Measurements from ENCODE around the gene BCDIN3D. TPM values are rescaled to one million over a fixed set of nuclear protein-coding genes. Genes with fewer than 3 reads are reported as not detected.

The BCDIN3D gene
- total and polyA plus RNA-seq, 5 donors from 2014 or later: 4.6 to 9.8 (median 8.6) TPM

DNA sequence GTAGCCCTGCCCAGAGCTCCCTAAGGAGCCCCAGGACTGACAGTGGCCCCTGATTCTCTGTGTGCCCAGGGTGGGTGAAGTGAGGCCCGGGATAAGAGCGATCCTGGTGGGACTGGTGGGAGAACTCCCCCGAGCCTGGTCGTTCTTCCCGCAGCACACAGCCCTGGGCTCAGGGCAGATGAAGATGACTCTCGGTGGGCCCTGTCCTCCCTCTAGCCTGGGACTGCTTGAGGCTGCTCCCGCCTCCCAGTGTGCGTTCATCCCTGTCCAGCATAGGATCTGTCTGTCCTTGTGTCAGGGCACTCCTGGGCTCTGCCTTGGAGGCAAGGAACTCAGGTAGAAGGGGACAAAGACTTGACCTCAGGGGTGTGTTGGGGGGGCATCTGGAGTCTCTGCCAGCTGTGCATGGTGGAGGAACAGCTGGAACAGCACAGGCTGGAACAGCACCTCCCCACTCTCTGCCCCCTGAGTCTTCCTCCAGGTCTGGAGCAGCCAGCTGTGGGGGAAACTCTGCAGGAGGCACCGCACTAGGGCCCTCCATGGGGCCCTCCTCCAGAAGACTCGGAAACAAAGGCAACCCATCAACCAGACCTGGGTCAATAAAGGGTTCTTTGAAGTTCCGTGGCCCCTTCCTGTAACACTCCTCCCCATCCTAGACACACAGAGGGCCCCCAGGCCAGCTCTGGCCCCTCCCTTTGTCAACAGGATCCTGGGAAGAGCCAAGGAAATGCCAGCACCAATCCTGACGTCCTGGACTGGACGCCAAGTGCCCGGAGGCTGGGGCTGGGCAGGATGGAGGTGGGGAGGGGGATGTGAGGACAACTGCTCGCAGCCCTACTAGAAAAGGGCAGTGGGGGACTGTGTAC, 44.9 kb upstream of the BCDIN3D start:
- Mint-ChIP-seq H3K36me3 (no peaks in the 10 kb centered on the region), H3K4me1 (no peaks in the 10 kb centered on the region), H3K27me3 (peaks cover 4% of the 10 kb centered on the region), H3K4me3 (no peak overlapping the region), H3K27ac (no peak overlapping the region), H3K9me3 (no peaks in the 10 kb centered on the region)
- Histone ChIP-seq H3K4me1 (ENCODE audit: control insufficient read depth, insufficient read depth, low read length, poor library complexity, severe bottlenecking) (no peaks in the 10 kb centered on the region), H3K36me3 (ENCODE audit: control insufficient read depth, insufficient read depth, low read length) (no peaks in the 10 kb centered on the region), H3K27me3 (ENCODE audit: control insufficient read depth, insufficient read depth, low read length) (no peaks in the 10 kb centered on the region), H3K27ac (ENCODE audit: insufficient read depth, low read length, poor library complexity, severe bottlenecking) (no peak overlapping the region), H3K4me3 (ENCODE audit: low read depth, low read length) (no peak overlapping the region), H3K9me3 (ENCODE audit: control insufficient read depth in 2 of 2, low read length in 2 of 2) (no peaks in the 10 kb centered on the region)
- no peak for ATAC-seq (ENCODE audit: low read depth in 2 of 2)
- no peak for DNase-seq

DNA sequence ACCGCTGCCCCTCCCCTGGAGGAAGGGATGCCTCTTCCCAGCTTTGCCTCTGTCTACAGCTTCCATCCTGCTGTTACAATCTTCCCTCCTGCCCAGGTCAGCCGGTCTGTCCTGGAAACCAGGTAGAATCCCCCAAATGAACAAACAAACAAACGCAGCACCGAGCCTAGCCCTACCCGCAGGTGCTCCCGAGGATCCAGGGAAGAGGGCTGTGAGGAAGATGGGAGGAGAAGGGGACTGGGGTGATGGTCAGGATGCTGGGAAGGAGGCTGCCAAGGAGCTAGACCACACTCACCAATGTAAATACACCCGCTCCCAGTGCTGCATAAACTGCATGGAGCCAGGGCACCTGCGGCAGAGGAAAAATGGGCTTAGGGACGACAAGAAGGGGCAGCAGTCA, 44.2 kb upstream of the BCDIN3D start:
- Mint-ChIP-seq H3K4me3 (no peak overlapping the region), H3K27ac (no peak overlapping the region), H3K4me1 (no peaks in the 10 kb centered on the region), H3K27me3 (peaks cover 4% of the 10 kb centered on the region), H3K9me3 (no peaks in the 10 kb centered on the region), H3K36me3 (no peaks in the 10 kb centered on the region)
- H3K27ac ChIP-seq (ENCODE audit: insufficient read depth, low read length, poor library complexity, severe bottlenecking): no peak overlapping the region
- no peak for ATAC-seq (ENCODE audit: low read depth in 2 of 2)
- no peaks in the 10 kb centered on the region for H3K36me3 ChIP-seq (ENCODE audit: control insufficient read depth, insufficient read depth, low read length)
- DNase-seq: no peak
- no peak overlapping the region for H3K4me3 ChIP-seq (ENCODE audit: low read depth, low read length)
- H3K4me1 ChIP-seq (ENCODE audit: control insufficient read depth, insufficient read depth, low read length, poor library complexity, severe bottlenecking): no peaks in the 10 kb centered on the region
- H3K27me3 ChIP-seq (ENCODE audit: control insufficient read depth, insufficient read depth, low read length): no peaks in the 10 kb centered on the region
- H3K9me3 ChIP-seq (ENCODE audit: control insufficient read depth in 2 of 2, low read length in 2 of 2): no peaks in the 10 kb centered on the region

DNA sequence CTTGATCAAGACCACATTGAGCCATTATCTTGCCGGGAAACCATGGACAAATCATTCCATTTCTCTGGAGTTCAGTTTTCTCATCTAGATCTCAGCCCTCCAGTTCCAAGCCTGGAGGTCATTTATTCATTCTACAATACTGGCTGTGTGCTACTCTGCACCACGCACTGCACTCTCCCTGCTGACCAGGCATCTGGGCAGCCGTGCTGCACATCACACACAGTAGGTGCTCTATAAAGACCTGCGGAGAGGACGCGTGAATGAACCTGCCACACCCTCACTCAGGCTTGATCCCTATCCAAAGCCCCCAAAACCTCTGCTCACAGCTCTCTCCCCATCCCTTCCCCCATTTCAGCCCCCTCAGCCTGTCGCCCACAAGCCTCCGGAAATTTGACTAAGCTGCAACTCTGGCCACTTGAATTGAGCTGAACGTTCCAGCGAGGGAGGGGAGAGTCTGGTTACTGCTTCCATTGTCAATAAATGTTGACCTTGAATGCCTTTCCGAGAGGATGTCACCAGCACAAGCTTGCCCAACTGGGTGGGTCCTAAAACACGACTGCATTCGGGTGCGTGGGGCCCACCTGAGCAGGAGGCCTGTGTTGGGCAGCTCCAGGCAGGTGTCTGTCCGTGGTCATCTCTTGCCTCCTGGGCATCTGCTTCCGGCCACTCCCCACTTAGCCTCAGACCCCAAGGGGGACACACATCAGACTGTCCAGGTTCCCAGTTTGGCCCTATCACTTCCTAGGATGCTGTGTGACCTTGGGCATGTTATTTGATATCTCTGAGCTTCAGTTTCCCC, 43.0 kb upstream of the BCDIN3D start:
- Histone ChIP-seq H3K27ac (ENCODE audit: insufficient read depth, low read length, poor library complexity, severe bottlenecking) (no peak overlapping the region), H3K9me3 (ENCODE audit: control insufficient read depth in 2 of 2, low read length in 2 of 2) (no peaks in the 10 kb centered on the region), H3K4me3 (ENCODE audit: low read depth, low read length) (no peak overlapping the region), H3K36me3 (ENCODE audit: control insufficient read depth, insufficient read depth, low read length) (no peaks in the 10 kb centered on the region), H3K27me3 (ENCODE audit: control insufficient read depth, insufficient read depth, low read length) (no peaks in the 10 kb centered on the region), H3K4me1 (ENCODE audit: control insufficient read depth, insufficient read depth, low read length, poor library complexity, severe bottlenecking) (no peaks in the 10 kb centered on the region)
- Mint-ChIP-seq H3K4me3 (no peak overlapping the region), H3K27ac (no peak overlapping the region), H3K9me3 (no peaks in the 10 kb centered on the region), H3K36me3 (no peaks in the 10 kb centered on the region), H3K27me3 (peaks cover 4% of the 10 kb centered on the region), H3K4me1 (no peaks in the 10 kb centered on the region)
- DNase-seq: no peak
- no peak for ATAC-seq (ENCODE audit: low read depth in 2 of 2)

DNA sequence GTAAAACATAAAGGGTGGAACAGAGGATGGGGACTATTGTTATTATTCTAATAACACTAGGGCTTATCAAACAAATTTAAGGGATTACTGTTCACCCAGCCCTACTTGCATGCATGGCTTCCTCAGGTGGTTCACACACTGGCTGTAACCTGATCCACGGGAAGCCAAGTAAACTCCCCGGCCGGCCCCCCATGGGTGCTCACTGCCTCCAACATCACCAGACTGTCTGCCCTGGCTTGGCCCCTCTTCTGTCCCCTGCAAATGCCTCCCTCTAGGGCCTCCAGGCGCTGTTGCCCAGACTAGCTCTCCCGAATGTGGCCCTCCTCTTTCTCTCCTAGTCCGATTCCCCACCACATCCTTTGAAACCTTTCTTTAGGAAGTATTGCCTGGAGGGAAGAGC, 42.2 kb upstream of the BCDIN3D start:
- Histone ChIP-seq H3K4me1 (ENCODE audit: control insufficient read depth, insufficient read depth, low read length, poor library complexity, severe bottlenecking) (no peaks in the 10 kb centered on the region), H3K27ac (ENCODE audit: insufficient read depth, low read length, poor library complexity, severe bottlenecking) (no peak overlapping the region), H3K27me3 (ENCODE audit: control insufficient read depth, insufficient read depth, low read length) (no peaks in the 10 kb centered on the region), H3K9me3 (ENCODE audit: control insufficient read depth in 2 of 2, low read length in 2 of 2) (no peaks in the 10 kb centered on the region), H3K36me3 (ENCODE audit: control insufficient read depth, insufficient read depth, low read length) (no peaks in the 10 kb centered on the region), H3K4me3 (ENCODE audit: low read depth, low read length) (no peak overlapping the region)
- Mint-ChIP-seq H3K36me3 (no peaks in the 10 kb centered on the region), H3K27me3 (peaks cover 4% of the 10 kb centered on the region), H3K4me3 (no peak overlapping the region), H3K9me3 (no peaks in the 10 kb centered on the region), H3K4me1 (no peaks in the 10 kb centered on the region), H3K27ac (no peak overlapping the region)
- no peak for ATAC-seq (ENCODE audit: low read depth in 2 of 2)
- no peak for DNase-seq

DNA sequence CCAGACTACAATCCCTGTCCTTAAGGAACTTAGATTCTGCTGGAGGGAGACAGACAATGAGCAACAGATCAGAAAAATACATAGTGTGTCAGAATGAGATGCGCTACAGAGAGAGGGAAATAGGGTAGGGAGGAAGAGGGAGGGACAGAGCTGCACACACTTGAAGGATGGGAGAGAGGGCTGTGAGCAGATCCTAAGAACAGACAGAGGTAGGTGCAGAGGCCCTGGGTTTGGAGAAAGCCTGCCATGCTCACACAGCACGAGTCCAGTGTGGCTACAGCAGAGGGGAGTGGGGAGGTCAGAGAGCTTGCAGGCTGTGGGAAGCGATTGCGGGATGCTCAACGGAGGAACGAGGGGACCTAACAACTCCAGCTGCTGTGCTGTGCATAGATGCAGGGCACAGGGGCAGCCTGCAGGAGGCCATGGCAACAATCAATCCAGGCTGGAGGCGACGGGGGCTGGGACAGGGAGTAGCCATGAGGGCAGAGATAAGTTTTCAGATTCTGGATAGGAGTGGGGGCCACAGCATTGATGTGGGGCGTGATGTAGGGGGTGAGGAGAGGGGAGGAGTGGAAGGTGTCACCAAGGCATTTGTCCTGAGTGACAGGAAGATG, 40.1 kb upstream of the BCDIN3D start:
- no peaks in the 10 kb centered on the region for H3K36me3 ChIP-seq (ENCODE audit: control insufficient read depth, insufficient read depth, low read length)
- no peak overlapping the region for H3K4me3 ChIP-seq (ENCODE audit: low read depth, low read length)
- no peaks in the 10 kb centered on the region for H3K27me3 ChIP-seq (ENCODE audit: control insufficient read depth, insufficient read depth, low read length)
- H3K9me3 ChIP-seq (ENCODE audit: control insufficient read depth in 2 of 2, low read length in 2 of 2): no peaks in the 10 kb centered on the region
- no peak overlapping the region for H3K4me3 Mint-ChIP-seq
- no peaks in the 10 kb centered on the region for H3K4me1 Mint-ChIP-seq
- no peaks in the 10 kb centered on the region for H3K4me1 ChIP-seq (ENCODE audit: control insufficient read depth, insufficient read depth, low read length, poor library complexity, severe bottlenecking)
- H3K36me3 Mint-ChIP-seq: no peaks in the 10 kb centered on the region
- H3K27ac Mint-ChIP-seq: peak overlapping the region; percentile 11 to 81 (median 49)
- H3K27me3 Mint-ChIP-seq: peaks cover 4% of the 10 kb centered on the region
- ATAC-seq (ENCODE audit: low read depth in 2 of 2) (no peak), DNase-seq (no peak)
- peaks cover 0 to 2% (median 0%) of the 10 kb centered on the region in 7 donors for H3K9me3 Mint-ChIP-seq
- no peak overlapping the region for H3K27ac ChIP-seq (ENCODE audit: insufficient read depth, low read length, poor library complexity, severe bottlenecking)

DNA sequence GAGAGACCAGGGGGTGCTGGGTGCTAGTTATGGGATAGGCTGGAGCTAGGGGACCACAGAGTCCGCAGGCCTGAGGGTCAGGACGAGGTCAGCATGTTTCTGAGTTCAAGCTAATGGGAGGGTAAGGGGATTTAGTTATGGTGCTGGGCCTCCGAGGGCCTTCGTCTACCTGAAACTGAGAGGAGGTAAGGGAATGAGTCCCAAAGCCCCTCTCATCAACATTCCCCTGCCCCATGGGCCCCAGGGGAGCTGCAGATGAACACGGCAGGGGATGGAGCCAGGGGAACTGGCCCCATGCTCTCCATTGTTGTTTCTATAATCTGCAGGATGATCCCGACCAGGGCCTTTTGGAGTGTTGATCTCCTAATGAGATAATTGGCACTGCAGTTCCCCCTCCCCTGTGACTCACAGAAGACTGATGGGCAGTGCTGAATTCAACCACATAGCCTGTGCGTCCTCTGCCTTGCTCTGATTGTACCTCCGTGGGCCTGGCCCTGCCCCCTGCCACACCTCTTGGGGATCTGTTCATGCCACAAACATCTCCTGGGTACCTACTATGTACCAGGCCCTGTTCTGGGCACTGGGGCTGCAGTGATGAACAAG, 39.4 kb upstream of the BCDIN3D start:
- no peaks in the 10 kb centered on the region for H3K36me3 ChIP-seq (ENCODE audit: control insufficient read depth, insufficient read depth, low read length)
- no peaks in the 10 kb centered on the region for H3K4me1 Mint-ChIP-seq
- no peak overlapping the region for H3K4me3 Mint-ChIP-seq

DNA sequence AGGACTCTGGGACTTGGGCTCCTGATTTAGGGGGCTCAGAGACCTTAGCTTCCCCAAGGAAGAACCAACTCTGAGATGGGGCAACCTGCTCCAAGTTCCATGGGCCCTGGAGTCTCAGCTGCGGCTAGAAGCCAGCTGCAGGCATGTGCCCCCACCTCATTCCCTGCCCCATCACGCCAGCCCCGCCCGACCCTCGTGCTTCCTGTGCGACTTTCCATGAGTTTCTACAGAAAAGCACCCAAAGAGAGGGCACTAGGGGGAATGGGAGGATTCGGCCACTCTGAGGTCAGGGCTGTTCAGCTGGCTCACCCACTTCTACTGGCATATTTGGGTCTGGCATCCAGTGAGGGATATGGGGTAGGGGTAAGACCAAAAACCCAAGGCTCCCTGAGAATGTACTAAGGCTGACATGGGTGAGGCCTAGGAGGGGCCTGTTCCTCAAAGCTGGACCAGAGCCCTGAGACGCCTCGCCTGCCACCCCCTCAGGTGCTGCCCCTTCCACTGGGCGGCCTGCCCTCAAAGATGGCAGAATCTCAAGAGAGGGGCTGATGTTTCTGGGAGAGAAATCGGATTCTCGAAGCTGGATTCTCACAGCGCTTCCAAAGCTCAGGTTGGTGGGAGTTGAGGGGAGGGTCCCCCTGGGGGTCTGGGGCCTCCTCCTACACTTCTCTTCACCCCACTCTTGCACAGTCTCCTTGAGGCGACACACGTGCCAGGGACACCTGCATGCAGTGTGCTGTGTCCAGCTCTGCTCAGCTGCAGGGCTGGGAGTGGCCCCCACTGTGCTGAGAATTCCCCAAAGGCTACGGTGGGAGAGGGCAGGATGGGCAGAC, 38.7 kb upstream of the BCDIN3D start:
- no peaks in the 10 kb centered on the region for H3K36me3 ChIP-seq (ENCODE audit: control insufficient read depth, insufficient read depth, low read length)
- Mint-ChIP-seq H3K36me3 (no peaks in the 10 kb centered on the region), H3K9me3 (peaks cover 0 to 5% (median 0%) of the 10 kb centered on the region in 7 donors), H3K4me1 (no peaks in the 10 kb centered on the region), H3K27ac (no peak overlapping the region), H3K27me3 (no peaks in the 10 kb centered on the region), H3K4me3 (no peak overlapping the region)
- no peaks in the 10 kb centered on the region for H3K9me3 ChIP-seq (ENCODE audit: control insufficient read depth in 2 of 2, low read length in 2 of 2)
- H3K27me3 ChIP-seq (ENCODE audit: control insufficient read depth, insufficient read depth, low read length): no peaks in the 10 kb centered on the region
- no peaks in the 10 kb centered on the region for H3K4me1 ChIP-seq (ENCODE audit: control insufficient read depth, insufficient read depth, low read length, poor library complexity, severe bottlenecking)
- ATAC-seq (ENCODE audit: low read depth in 2 of 2): no peak
- DNase-seq: no peak
- H3K27ac ChIP-seq (ENCODE audit: insufficient read depth, low read length, poor library complexity, severe bottlenecking): no peak overlapping the region
- no peak overlapping the region for H3K4me3 ChIP-seq (ENCODE audit: low read depth, low read length)

More for the DNA sequence above, 39.4 kb upstream of the BCDIN3D start:
- DNase-seq (no peak), ATAC-seq (ENCODE audit: low read depth in 2 of 2) (no peak)
- H3K9me3 ChIP-seq (ENCODE audit: control insufficient read depth in 2 of 2, low read length in 2 of 2): no peaks in the 10 kb centered on the region
- H3K27me3 ChIP-seq (ENCODE audit: control insufficient read depth, insufficient read depth, low read length): no peaks in the 10 kb centered on the region
- peak overlapping the region in 1 of 3 donors; percentile 81 for H3K27ac Mint-ChIP-seq
- H3K4me3 ChIP-seq (ENCODE audit: low read depth, low read length): no peak overlapping the region
- H3K9me3 Mint-ChIP-seq: peaks cover 0 to 5% (median 0%) of the 10 kb centered on the region in 7 donors
- H3K27me3 Mint-ChIP-seq: peaks cover 1% of the 10 kb centered on the region
- H3K27ac ChIP-seq (ENCODE audit: insufficient read depth, low read length, poor library complexity, severe bottlenecking): no peak overlapping the region
- H3K36me3 Mint-ChIP-seq: no peaks in the 10 kb centered on the region
- H3K4me1 ChIP-seq (ENCODE audit: control insufficient read depth, insufficient read depth, low read length, poor library complexity, severe bottlenecking): no peaks in the 10 kb centered on the region

Data from CD4-positive, CD25-positive, alpha-beta regulatory T cell (primary cell).